ENCODE measurements around the gene THEMIS2.
"Not testable (repeated sequence)": the region's sequence is repeated elsewhere in the genome, so short reads cannot be mapped to it uniquely, and the experiment has no call there.

The THEMIS2 gene

DNA sequence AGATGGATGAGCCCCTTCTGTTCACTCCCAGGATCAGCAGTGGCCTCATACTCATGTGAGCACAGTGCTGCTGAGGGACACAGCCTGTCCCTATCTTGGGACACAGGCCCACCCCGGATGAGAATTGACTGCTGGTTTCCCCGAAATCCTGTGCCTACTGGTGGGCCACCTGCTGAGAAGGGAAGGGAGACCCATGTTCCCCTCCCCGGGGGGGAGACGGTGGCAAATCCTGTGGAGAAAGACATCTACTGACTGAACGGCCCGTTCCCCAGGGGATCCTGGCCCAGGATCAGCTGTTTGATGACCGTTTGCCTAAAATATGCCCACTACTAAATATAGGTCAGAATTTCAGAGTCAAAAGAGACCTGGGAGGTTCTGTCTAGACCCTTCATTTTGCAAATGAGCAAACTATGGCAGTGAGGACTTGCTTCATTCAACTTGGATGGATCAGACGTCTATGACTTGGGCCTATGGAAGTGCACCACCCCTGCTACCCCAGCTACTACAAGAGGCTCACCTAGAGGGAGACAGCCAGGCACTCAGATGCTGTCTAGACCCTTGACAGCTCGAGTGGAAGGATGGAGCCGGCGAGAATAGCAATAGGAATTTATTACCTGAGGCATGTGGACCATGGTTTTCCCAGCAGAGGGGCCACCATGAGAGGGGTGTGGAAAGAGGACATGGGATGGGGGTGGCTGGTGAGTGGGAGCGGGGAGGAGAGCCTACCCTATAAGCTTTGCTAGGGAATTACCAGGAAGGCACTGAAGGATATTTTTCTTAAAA, 15.6 kb upstream of the THEMIS2 start:
- ChIA-PET CTCF (interaction anchor here (1.0 to 2.3 kb wide), 5 partner anchors 15 to 235 kb away, joined by 3 to 26 read pairs (median 6); no protein-coding TSS in a partner anchor), POLR2A (ENCODE audit: low non-redundant PET) (no interaction called here)
- no peak overlapping the region for H3K27ac ChIP-seq
- TF ChIP-seq, protein P1, sequence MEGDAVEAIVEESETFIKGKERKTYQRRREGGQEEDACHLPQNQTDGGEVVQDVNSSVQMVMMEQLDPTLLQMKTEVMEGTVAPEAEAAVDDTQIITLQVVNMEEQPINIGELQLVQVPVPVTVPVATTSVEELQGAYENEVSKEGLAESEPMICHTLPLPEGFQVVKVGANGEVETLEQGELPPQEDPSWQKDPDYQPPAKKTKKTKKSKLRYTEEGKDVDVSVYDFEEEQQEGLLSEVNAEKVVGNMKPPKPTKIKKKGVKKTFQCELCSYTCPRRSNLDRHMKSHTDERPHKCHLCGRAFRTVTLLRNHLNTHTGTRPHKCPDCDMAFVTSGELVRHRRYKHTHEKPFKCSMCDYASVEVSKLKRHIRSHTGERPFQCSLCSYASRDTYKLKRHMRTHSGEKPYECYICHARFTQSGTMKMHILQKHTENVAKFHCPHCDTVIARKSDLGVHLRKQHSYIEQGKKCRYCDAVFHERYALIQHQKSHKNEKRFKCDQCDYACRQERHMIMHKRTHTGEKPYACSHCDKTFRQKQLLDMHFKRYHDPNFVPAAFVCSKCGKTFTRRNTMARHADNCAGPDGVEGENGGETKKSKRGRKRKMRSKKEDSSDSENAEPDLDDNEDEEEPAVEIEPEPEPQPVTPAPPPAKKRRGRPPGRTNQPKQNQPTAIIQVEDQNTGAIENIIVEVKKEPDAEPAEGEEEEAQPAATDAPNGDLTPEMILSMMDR (conservative IDR thresholded peaks at IDR 0.05; ENCODE audit: low read depth) = no peak
- DNase-seq (ENCODE audit: low spot score) = no peak

DNA sequence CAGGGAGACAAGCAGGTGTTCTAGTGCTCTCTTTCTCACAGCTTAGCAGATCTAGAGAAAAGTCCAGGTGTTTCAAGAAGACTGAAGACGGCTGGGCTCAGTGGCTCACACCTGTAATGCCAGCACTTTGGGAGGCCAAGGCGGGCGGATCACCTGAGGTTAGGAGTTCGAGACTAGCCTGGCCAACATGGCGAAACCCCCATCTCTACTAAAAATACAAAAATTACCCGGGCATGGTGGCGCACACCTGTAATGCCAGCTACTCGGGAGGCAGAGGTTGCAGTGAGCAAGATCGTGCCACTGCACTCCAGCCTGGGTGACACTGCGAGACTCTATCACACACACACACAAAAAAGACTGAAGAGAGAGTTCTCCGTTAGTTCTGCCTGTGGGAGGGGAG, 14.8 kb upstream of the THEMIS2 start:
- H3K27ac ChIP-seq; POLR2A ChIA-PET (ENCODE audit: low non-redundant PET); DNase-seq (ENCODE audit: low spot score): not testable (repeated sequence)
- CTCF ChIA-PET = interaction anchor here (0.6 to 2.3 kb wide), 21 partner anchors 8 to 1283 kb away, joined by 3 to 26 read pairs (median 4); no protein-coding TSS in a partner anchor

DNA sequence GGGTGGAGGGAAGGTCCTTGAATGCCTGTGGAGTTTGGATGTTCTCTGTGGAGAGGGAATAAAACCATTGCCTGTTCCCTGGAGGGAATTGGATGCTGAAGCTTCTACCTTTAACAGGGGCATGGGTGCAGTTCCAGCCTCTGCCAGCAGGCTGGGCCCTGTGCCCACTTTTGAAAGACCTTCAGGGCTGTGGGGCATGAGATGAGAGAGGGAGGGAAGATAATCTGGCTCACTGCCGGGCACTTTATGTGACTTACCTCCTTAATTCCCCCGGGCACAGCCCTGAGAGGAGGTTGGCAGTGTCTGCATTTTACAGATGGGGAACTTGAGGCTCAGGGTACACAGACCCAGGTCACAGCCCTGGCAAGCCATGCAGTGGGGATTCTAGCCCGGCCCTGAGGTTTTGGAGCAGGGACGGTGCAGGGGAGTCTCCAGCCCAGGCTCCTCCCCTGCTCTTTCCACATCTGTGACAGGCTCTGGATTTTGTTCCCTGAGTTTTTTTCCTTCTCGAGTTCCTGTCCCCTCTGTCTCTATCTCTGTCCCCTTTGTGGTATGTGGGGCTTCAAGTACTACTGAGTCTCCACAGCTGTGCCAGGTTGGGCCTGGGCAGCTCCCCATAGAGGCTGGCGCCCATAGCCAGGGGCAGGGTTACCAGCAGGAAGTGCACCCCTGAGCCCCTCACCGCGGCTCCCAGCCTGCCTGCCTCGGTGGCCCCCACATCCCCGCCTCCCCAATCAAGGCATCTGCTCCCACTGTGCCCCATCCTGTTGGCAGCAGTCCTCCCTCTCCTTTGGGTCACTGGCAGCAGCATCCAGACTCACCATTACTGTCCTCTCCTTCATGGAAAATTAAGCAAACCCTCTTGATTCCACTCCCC, 14.0 kb upstream of the THEMIS2 start:
- peak overlapping the region; percentile 33 for H3K27ac ChIP-seq
- CTCF ChIA-PET = interaction anchor here (0.6 to 2.3 kb wide), 24 partner anchors 9 to 1282 kb away, joined by 3 to 26 read pairs (median 4); no protein-coding TSS in a partner anchor
- POLR2A ChIA-PET (ENCODE audit: low non-redundant PET) = no interaction called here

DNA sequence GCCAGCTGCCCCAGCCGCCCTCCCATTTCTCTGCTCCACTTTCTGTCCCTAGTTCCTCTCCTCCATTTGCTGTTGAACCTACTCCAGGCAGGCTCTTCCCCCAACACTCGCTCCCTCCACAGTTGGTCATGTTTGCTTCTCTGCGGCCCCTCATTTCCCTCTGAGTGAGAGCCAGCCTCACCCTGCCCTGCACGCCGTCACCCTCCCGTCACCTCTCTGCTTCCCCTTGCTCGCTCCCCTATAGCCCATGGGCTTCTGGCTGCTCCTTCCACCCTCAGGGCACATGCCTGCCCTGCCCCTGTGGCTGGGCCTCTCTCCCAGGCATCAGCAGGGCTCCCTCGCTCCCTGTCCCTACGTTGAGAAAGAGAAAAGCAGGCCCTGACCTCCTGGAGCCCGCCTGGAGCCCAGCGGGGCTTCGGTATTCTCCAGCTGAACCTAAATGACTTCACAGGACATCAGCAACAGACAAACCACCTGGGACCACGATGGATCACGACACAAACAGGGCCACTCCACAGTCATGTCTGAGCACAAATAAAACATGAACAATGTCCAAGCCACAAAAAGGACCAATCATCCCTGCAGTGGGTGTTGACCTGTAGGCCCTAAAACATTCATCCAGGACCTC, 13.3 kb upstream of the THEMIS2 start:
- TF ChIP-seq, protein P1 (conservative IDR thresholded peaks at IDR 0.05; ENCODE audit: low read depth) = no peak
- peak overlapping the region; percentile 33 for H3K27ac ChIP-seq
- DNase-seq (ENCODE audit: low spot score) = no peak
- ChIA-PET CTCF (interaction anchor here (0.6 to 2.3 kb wide), 6 partner anchors 10 to 354 kb away, joined by 3 to 26 read pairs (median 6); no protein-coding TSS in a partner anchor), POLR2A (ENCODE audit: low non-redundant PET) (no interaction called here)

More for the DNA sequence above, 14.0 kb upstream of the THEMIS2 start:
- peak; percentile 81 for DNase-seq (ENCODE audit: low spot score)
- TF ChIP-seq, protein P1 (conservative IDR thresholded peaks at IDR 0.05; ENCODE audit: low read depth) = peak; percentile 94

DNA sequence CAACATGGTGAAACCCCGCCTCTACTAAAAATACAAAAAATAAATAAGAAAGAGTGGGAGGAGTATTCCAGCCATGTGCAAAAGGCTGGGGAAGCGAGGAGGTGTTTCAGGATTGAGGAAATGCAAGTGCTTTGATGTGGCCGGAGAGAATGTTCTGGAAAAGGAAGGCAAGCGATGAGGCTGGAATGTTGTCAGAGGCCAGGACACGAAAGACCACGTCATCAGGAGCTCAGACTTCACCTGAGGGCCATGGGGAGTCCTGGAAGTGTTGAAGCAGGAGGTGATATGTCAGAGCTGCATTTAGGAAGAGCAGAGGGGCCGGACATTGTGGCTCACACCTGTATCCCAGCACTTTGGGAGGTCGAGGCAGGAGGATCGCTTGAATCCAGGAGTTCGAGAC, 10.9 kb upstream of the THEMIS2 start:
- POLR2A ChIA-PET (ENCODE audit: low non-redundant PET) = no interaction called here
- TF ChIP-seq, protein P1 (conservative IDR thresholded peaks at IDR 0.05; ENCODE audit: low read depth) = no peak
- CTCF ChIA-PET = no interaction called here
- DNase-seq (ENCODE audit: low spot score) = no peak
- no peak overlapping the region for H3K27ac ChIP-seq

DNA sequence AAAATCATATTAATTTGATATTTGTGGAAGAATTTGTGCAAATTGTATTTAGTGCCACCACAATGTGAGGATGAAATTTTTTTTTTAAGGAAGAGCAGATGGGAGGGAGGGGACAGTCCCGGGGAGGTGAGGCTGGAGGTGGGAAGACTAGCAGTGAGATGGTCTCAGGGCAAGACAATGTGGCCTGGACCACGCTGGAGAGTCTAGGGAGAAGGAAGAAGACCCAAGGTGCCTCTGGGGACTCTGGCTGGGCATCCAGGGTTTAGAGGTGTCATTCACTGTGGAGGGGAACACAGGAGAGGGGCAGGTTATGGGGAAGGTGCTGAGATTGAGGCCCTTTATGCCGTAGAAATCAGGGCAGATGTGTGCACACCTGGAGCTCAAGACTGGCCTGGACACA, 10.3 kb upstream of the THEMIS2 start:
- POLR2A ChIA-PET (ENCODE audit: low non-redundant PET) = no interaction called here

More for the DNA sequence above, 10.3 kb upstream of the THEMIS2 start:
- CTCF ChIA-PET = no interaction called here
- no peak for DNase-seq (ENCODE audit: low spot score)
- TF ChIP-seq, protein P1 (conservative IDR thresholded peaks at IDR 0.05; ENCODE audit: low read depth) = no peak
- peak overlapping the region; percentile 78; the same call in 1 of the 2 replicates for H3K27ac ChIP-seq
